A549 (cell line): Measurements from ENCODE around the gene CCR8. TPM values are rescaled to one million over a fixed set of nuclear protein-coding genes. Genes with fewer than 3 reads are reported as not detected.

Experiments
- ATAC-seq, 2 experiments: fragments of 200-7000 bp in 1 of 2; fragments of >200 bp in 1 of 2; cut with Nextera tagmentation in 1 of 2; cut with Tn5 transposase in 1 of 2; 3 replicates each; pipeline versions ENCODE4 v1.8.0 to v1.9.1; 2018 to 2020; ENCODE audit warnings: mild to moderate bottlenecking in 1 of 2, moderate library complexity in 1 of 2
- CTCF ChIA-PET: fragments of 300-600 bp; sonication (Branson Sonifier 250); formaldehyde crosslinking; extraction: SDS; loops from one replicate; lab custom pipeline; 2021; ENCODE audit warnings: antibody characterized with exemption, inconsistent platforms; lab: Yijun Ruan, JAX
- POLR2A ChIA-PET: fragments of 350-600 bp; formaldehyde crosslinking; extraction: SDS; loops from one replicate; lab custom pipeline; 2021; ENCODE audit warnings: antibody characterized with exemption, inconsistent platforms; lab: Yijun Ruan, JAX
- DNase-seq, 2 experiments: peaks; one replicate each; pipeline versions ENCODE4 v3.0.0 to v3.0.0-alpha.2; 2011 to 2016; ENCODE audit warnings: low read depth in 1 of 2, low spot score in 1 of 2
- FAIRE-seq: peaks from 2 replicates; lab custom pipeline; 2011; peaks lifted over from hg19 to GRCh38; lab: Jason Lieb, UNC
- H3K27ac ChIP-seq, 2 experiments: fragments of >200 bp; sonication (Bioruptor Twin); formaldehyde crosslinking; 3 replicates each; pipeline ENCODE4 v1.5.1; 2016 to 2017
- H3K4me1 ChIP-seq: fragments of >200 bp; sonication (Bioruptor Twin); formaldehyde crosslinking; 3 replicates; pipeline ENCODE4 v1.6.1; 2016
- H3K4me2 ChIP-seq: fragments of >200 bp; sonication (Bioruptor Twin); formaldehyde crosslinking; 3 replicates; pipeline ENCODE4 v1.6.1; 2016
- H3K4me3 ChIP-seq: fragments of >200 bp; sonication (Bioruptor Twin); formaldehyde crosslinking; 3 replicates; pipeline ENCODE4 v1.5.1; 2016
- H3K9me3 ChIP-seq: fragments of >200 bp; sonication (Bioruptor Twin); formaldehyde crosslinking; 3 replicates; pipeline ENCODE4 v1.6.1; 2016
- BHLHE40 ChIP-seq: IDR thresholded peaks from 2 replicates; pipeline ENCODE4 v1.6.1; 2012; ENCODE audit warnings: low read depth, low read length, inconsistent platforms
- CBX8 ChIP-seq: fragments of 200-600 bp; sonication (generic); IDR thresholded peaks from 2 replicates; pipeline ENCODE4 v1.6.1; 2016
- CEBPB ChIP-seq, 2 experiments: fragments of >200 bp in 1 of 2; sonication (Bioruptor Twin) in 1 of 2; formaldehyde crosslinking in 1 of 2; IDR thresholded peaks; 2 replicates each; pipeline ENCODE4 v1.6.1; 2012 to 2016
- FOSL2 ChIP-seq, 2 experiments: fragments of 450-650 bp in 1 of 2; fragments of >200 bp in 1 of 2; sonication (Bioruptor Twin) in 1 of 2; formaldehyde crosslinking; IDR thresholded peaks; 2 replicates each; pipeline versions ENCODE4 v1.5.0 to v1.6.1; 2016 to 2020; ENCODE audit warnings: mild to moderate bottlenecking in 1 of 2, moderate library complexity in 1 of 2
- FOXS1 ChIP-seq: fragments of 250-450 bp; sonication (Bioruptor Pico); IDR thresholded peaks from 2 replicates; pipeline ENCODE4 v1.5.0; 2020; ENCODE audit warnings: mild to moderate bottlenecking, moderate library complexity
- HDAC2 ChIP-seq: fragments of 200-600 bp; sonication (generic); IDR thresholded peaks from 2 replicates; pipeline ENCODE4 v1.6.1; 2016
- HES2 ChIP-seq: fragments of >200 bp; sonication (Bioruptor Twin); formaldehyde crosslinking; IDR thresholded peaks from 2 replicates; pipeline ENCODE4 v1.6.1; 2016
- HOXB13 ChIP-seq: fragments of 250-450 bp; sonication (Bioruptor Pico); IDR thresholded peaks from 2 replicates; pipeline ENCODE4 v1.5.0; 2020; ENCODE audit warnings: low read depth, mild to moderate bottlenecking, moderate library complexity
- HOXB5 ChIP-seq: fragments of 250-450 bp; sonication (Bioruptor Pico); IDR thresholded peaks from 2 replicates; pipeline ENCODE4 v1.5.0; 2020; ENCODE audit warnings: mild to moderate bottlenecking, moderate library complexity
- JUN ChIP-seq, 2 experiments: fragments of >200 bp; sonication (Bioruptor Twin); formaldehyde crosslinking; IDR thresholded peaks; 2 replicates in 1 of 2; 3 replicates in 1 of 2; pipeline ENCODE4 v1.6.1; 2016 to 2017
- JUNB ChIP-seq: fragments of >200 bp; sonication (Bioruptor Twin); formaldehyde crosslinking; IDR thresholded peaks from 2 replicates; pipeline ENCODE4 v1.6.1; 2016
- MAFK ChIP-seq: fragments of 450-650 bp; IDR thresholded peaks from 2 replicates; pipeline ENCODE4 v1.6.1; 2014; ENCODE audit not compliant: partially characterized antibody
- MYC ChIP-seq: IDR thresholded peaks from 2 replicates; pipeline ENCODE4 v1.6.1; 2012; ENCODE audit warnings: mild to moderate bottlenecking, inconsistent platforms, low read length, improper control_type of control experiment, borderline replicate concordance
- NFE2L2 ChIP-seq: fragments of 150-350 bp; conservative IDR thresholded peaks from 2 replicates; pipeline ENCODE4 v1.6.1; 2014; ENCODE audit warnings: low read length
- NPAS2 ChIP-seq: fragments of 250-450 bp; sonication (Bioruptor Pico); IDR thresholded peaks from 2 replicates; pipeline ENCODE4 v1.8.0; 2022; ENCODE audit warnings: mild to moderate bottlenecking, moderate library complexity, borderline replicate concordance
- NR3C1 ChIP-seq: fragments of >200 bp; sonication (Bioruptor Twin); formaldehyde crosslinking; IDR thresholded peaks from 3 replicates; pipeline ENCODE4 v1.6.1; 2017
- PHF8 ChIP-seq: fragments of 200-600 bp; sonication (generic); IDR thresholded peaks from 2 replicates; pipeline ENCODE4 v1.6.1; 2016; ENCODE audit warnings: low read depth, mild to moderate bottlenecking, antibody characterized with exemption, moderate library complexity, borderline replicate concordance
- RFX5 ChIP-seq: fragments of 450-650 bp; IDR thresholded peaks from 2 replicates; pipeline ENCODE4 v1.7.1; 2014; ENCODE audit warnings: antibody characterized with exemption, mild to moderate bottlenecking, moderate library complexity
- TP53 ChIP-seq: fragments of 250-450 bp; sonication (Bioruptor Pico); IDR thresholded peaks from 2 replicates; pipeline ENCODE4 v1.5.0; 2021; ENCODE audit warnings: mild to moderate bottlenecking, moderate library complexity
- ZFP36 ChIP-seq: fragments of 450-650 bp; IDR thresholded peaks from 2 replicates; pipeline ENCODE4 v1.6.1; 2014; ENCODE audit warnings: borderline replicate concordance; ENCODE audit not compliant: partially characterized antibody
- ZNF302 ChIP-seq: fragments of 250-450 bp; sonication (Bioruptor Pico); IDR thresholded peaks from 2 replicates; pipeline ENCODE4 v1.9.0; 2021; ENCODE audit warnings: inconsistent platforms, mild to moderate bottlenecking, moderate library complexity
- ZSCAN20 ChIP-seq: fragments of 250-450 bp; sonication (Bioruptor Pico); IDR thresholded peaks from 2 replicates; pipeline ENCODE4 v1.8.0; 2022; ENCODE audit warnings: mild to moderate bottlenecking, moderate library complexity
- WGBS: methylation state at CpG from one replicate; pipeline ENCODE4 v1.1.6; 2017; ENCODE audit errors: missing lambda C conversion rate; 5-methylcytosine and 5-hydroxymethylcytosine counted together
- polyA plus RNA-seq, 4 experiments: library from polyadenylated mRNA; depleted of rRNA in 3 of 4; stranded (reverse); fragments of >200 nt; fragmentation: RNase III in 1 of 4; extraction: RNeasy Plus Mini Kit Qiagen cat#74134 plus additional on column Dnase treatment in 1 of 4; gene quantifications; 2 replicates in 3 of 4; 3 replicates in 1 of 4; pipeline ENCODE4 v1.2.3, GENCODE V29; 2011 to 2017
- TF ChIP-seq, protein P1 (sequence below): IDR thresholded peaks from 2 replicates; pipeline ENCODE4 v1.6.1; 2012; ENCODE audit warnings: low read depth, borderline replicate concordance
- TF ChIP-seq, protein P2 (sequence below): fragments of 450-650 bp; IDR thresholded peaks from 2 replicates; pipeline ENCODE4 v1.6.1; 2014; ENCODE audit warnings: antibody characterized with exemption
- TF ChIP-seq, protein P3 (sequence below): IDR thresholded peaks from 2 replicates; pipeline ENCODE4 v1.6.1; 2012

Gene CCR8
- polyA plus RNA-seq, 2 of the 4 experiments (the other 2 are of a cell fraction), result not detected

DNA sequence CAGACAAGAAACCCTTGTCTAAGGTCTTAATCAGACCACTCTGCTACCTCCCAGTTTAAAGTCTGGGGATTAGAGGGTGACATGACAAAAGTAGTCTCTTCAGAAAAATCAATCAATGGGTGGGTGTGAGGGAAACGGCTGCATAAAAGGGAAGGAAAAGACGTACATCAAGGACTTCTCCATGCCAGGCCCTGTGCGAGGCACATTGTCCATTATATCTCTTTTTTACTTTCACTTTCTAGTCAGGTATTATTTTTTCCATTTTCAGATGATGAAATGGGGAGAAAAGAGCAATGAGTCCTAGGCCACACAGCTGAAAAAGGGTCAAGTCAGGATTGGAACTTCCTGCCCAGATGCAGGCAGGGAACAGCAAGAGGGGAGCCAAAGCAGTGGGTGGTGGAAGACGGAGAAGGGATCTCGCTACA, 45.0 kb upstream of the CCR8 start:
- Histone ChIP-seq H3K4me2 (no peak overlapping the region), H3K4me1 (no peaks in the 10 kb centered on the region; the same call in 2 of the 3 replicates), H3K27ac (no peak overlapping the region), H3K9me3 (no peaks in the 10 kb centered on the region), H3K4me3 (no peak overlapping the region)
- ATAC-seq (no peak), DNase-seq (no peak)
- POLR2A ChIA-PET, result no interaction called here
- 88% methylated on average over 5 of the region's 5 CpGs for WGBS
- TF ChIP-seq, protein P1, sequence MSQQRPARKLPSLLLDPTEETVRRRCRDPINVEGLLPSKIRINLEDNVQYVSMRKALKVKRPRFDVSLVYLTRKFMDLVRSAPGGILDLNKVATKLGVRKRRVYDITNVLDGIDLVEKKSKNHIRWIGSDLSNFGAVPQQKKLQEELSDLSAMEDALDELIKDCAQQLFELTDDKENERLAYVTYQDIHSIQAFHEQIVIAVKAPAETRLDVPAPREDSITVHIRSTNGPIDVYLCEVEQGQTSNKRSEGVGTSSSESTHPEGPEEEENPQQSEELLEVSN, result no peak
- TF ChIP-seq PHF8, result no peak
- no peak for TF ChIP-seq CEBPB (IDR thresholded peaks at IDR 0.05)
- TF ChIP-seq, protein P2, sequence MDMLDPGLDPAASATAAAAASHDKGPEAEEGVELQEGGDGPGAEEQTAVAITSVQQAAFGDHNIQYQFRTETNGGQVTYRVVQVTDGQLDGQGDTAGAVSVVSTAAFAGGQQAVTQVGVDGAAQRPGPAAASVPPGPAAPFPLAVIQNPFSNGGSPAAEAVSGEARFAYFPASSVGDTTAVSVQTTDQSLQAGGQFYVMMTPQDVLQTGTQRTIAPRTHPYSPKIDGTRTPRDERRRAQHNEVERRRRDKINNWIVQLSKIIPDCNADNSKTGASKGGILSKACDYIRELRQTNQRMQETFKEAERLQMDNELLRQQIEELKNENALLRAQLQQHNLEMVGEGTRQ, result no peak
- TF ChIP-seq NPAS2 (CRISPR knock-in tag), result no peak
- TF ChIP-seq HDAC2, result no peak
- no peak for TF ChIP-seq TP53
- TF ChIP-seq MYC, result no peak
- no peak for TF ChIP-seq RFX5
- TF ChIP-seq CBX8, result no peak
- TF ChIP-seq FOXS1 (CRISPR knock-in tag), result no peak
- TF ChIP-seq, all 56 proteins: peak for 0
- CTCF ChIA-PET, result interaction anchor here (5.3 to 21.3 kb wide), 2 partner anchors 95 to 158 kb away, joined by 34 to 459 read pairs; partner anchors contain the start of gene XIRP1
- FAIRE-seq, result no peak

- Histone ChIP-seq H3K27ac (no peak overlapping the region), H3K4me2 (no peak overlapping the region), H3K9me3 (no peaks in the 10 kb centered on the region), H3K4me1 (no peaks in the 10 kb centered on the region; the same call in 2 of the 3 replicates), H3K4me3 (no peak overlapping the region)
- FAIRE-seq (no peak), DNase-seq (no peak), ATAC-seq (no peak)
- ChIA-PET CTCF (interaction anchor here (1.5 to 21.3 kb wide), 4 partner anchors 8 to 161 kb away, joined by 4 to 459 read pairs (median 195); partner anchors contain the start of gene XIRP1), POLR2A (no interaction called here)
- TF ChIP-seq HES2 (no peak), FOSL2 (IDR thresholded peaks at IDR 0.05) (no peak), FOSL2 (CRISPR knock-in tag; IDR thresholded peaks at IDR 0.05) (no peak), MAFK (no peak), HOXB5 (CRISPR knock-in tag) (no peak), CEBPB (IDR thresholded peaks at IDR 0.05) (no peak), JUN (IDR thresholded peaks at IDR 0.05) (no peak), BHLHE40 (no peak), ZFP36 (no peak), NPAS2 (CRISPR knock-in tag) (no peak), JUNB (no peak), ZNF302 (CRISPR knock-in tag) (no peak), HOXB13 (no peak), NFE2L2 (no peak), TP53 (no peak), ZSCAN20 (CRISPR knock-in tag) (no peak), NR3C1 (no peak)
- TF ChIP-seq, protein P3, sequence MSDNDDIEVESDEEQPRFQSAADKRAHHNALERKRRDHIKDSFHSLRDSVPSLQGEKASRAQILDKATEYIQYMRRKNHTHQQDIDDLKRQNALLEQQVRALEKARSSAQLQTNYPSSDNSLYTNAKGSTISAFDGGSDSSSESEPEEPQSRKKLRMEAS, result no peak
Measured at GRCh38 chr3:39285332-39285731, 44.2 kb upstream of the CCR8 start.
